Measurements from ENCODE around the gene SERPINE2. TPM values are rescaled to one million over a fixed set of nuclear protein-coding genes. Genes with fewer than 3 reads are reported as not detected.

The SERPINE2 gene
- total and polyA plus RNA-seq, 2 donors = 11.0 to 24.6 TPM

DNA sequence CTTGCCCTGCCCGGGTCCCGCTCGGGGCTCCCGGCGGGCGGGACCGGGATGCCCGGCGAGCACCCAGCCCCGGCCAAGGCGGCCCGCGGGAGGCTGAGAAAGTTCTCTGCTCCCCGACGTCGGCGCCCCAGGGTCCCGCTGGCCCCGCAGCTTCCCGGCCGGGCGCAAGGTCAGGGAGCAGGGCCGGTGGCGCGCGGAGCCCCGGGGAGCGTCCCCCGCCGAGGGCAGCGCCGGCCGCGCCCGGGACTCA, 331 bp downstream of the SERPINE2 start:
- under 1% methylated on average over 35 of the region's 35 CpGs for WGBS
- Histone ChIP-seq H3K27ac (ENCODE audit: low read depth in 1 of 2, low read length in 1 of 2) (peak overlapping the region in 1 of 2 donors; percentile 52), H3K27me3 (ENCODE audit: control insufficient read depth in 2 of 2, insufficient read depth in 1 of 2, low read length in 1 of 2) (peaks cover 36 to 64% of the 10 kb centered on the region in 2 donors)

DNA sequence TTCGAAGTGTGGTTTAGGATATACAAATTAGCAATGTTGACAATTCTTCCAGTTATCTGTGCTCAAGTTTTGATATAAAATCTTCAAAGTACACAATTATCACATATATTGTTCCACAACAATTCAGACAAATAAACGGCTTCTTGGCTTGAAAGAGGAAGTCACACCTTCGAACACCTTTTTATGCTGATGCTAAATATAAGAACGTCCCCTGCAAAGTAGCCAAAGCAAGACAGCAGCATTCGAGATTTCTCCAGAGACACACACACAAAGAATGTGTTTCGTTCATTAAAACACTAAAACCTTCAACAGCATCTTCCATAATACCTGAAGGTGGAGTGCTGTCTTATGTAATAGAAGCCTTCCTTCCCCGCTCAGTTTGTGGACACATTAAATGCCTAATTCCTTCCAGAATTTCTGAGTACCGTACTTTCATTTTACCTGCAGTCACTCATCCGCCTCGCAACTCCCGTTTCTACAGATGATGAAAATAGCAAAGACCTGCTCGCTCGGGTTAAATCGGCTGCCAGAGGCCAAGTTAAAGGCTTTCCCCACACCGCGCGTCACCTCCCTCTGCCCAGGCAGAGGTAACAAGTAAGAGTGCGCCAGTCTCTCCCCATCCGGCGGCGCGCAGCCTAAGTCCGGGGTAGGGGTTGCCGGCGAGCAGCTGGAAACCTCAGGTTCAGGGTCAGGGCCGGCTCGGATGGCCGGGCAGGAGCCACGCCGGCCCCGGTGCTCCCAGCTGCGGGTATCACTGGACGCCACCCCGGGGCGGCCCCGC, 847 bp downstream of the SERPINE2 start:
- Histone ChIP-seq H3K27me3 (ENCODE audit: control insufficient read depth in 2 of 2, insufficient read depth in 1 of 2, low read length in 1 of 2) (peaks cover 36 to 61% of the 10 kb centered on the region in 2 donors), H3K4me3 (ENCODE audit: low read length in 2 of 2) (peak overlapping the region; percentile 42 to 66), H3K36me3 (ENCODE audit: control insufficient read depth in 2 of 2, insufficient read depth in 2 of 2, low read length in 1 of 2) (no peaks in the 10 kb centered on the region), H3K27ac (ENCODE audit: low read depth in 1 of 2, low read length in 1 of 2) (no peak overlapping the region), H3K9me3 (ENCODE audit: control insufficient read depth in 2 of 2, insufficient read depth in 1 of 2, low read length in 1 of 2) (peaks cover 0 to 3% of the 10 kb centered on the region in 2 donors), H3K4me1 (ENCODE audit: control insufficient read depth in 2 of 2, insufficient read depth in 2 of 2, low read length in 2 of 2) (peaks cover 0 to 14% of the 10 kb centered on the region in 2 donors)
- DNase-seq (ENCODE audit: low read depth in 6 of 9, low spot score in 9 of 9) = peak in 1 of 9 donors; percentile 44
- WGBS = 2% methylated on average over 36 of the region's 36 CpGs

More for the DNA sequence above, 331 bp downstream of the SERPINE2 start:
- H3K4me1 ChIP-seq (ENCODE audit: control insufficient read depth in 2 of 2, insufficient read depth in 2 of 2, low read length in 2 of 2) = peaks cover 0 to 14% of the 10 kb centered on the region in 2 donors
- H3K4me3 ChIP-seq (ENCODE audit: low read length in 2 of 2) = peak overlapping the region in 1 of 2 donors; percentile 66
- H3K9me3 ChIP-seq (ENCODE audit: control insufficient read depth in 2 of 2, insufficient read depth in 1 of 2, low read length in 1 of 2) = peaks cover 0 to 3% of the 10 kb centered on the region in 2 donors
- no peak for DNase-seq (ENCODE audit: low read depth in 6 of 9, low spot score in 9 of 9)
- no peaks in the 10 kb centered on the region for H3K36me3 ChIP-seq (ENCODE audit: control insufficient read depth in 2 of 2, insufficient read depth in 2 of 2, low read length in 1 of 2)

DNA sequence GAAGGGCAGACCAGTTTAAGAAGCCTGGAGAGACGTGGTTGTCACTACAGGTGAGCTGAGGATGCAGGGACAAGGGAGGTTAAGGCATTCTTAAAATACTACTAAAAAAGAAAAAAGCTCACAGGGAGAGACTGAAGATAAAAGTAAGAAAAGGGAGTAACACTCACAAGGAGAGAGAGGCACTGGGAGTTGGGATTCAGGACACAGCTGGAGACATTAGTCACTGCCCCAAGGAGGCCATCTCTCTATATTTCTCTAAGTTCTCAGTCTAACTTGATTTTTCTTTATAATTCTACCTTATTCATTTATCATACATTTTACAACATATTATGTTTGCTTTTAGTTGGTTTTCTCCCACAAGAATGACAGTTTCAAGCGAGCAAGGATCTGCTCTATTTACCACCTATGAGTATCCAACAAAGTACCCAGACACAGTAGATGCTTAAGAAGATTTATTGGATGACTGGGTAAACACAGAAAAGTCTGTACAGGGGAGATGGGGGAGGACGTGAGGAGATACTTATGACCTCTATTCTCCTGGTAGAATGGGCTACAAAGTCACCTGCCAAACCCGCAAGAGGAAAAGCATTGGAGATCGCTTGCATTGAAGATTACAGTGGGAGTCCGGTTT, 2.2 kb downstream of the SERPINE2 start:
- peaks cover 0 to 14% of the 10 kb centered on the region in 2 donors for H3K4me1 ChIP-seq (ENCODE audit: control insufficient read depth in 2 of 2, insufficient read depth in 2 of 2, low read length in 2 of 2)
- peaks cover 32 to 50% of the 10 kb centered on the region in 2 donors for H3K27me3 ChIP-seq (ENCODE audit: control insufficient read depth in 2 of 2, insufficient read depth in 1 of 2, low read length in 1 of 2)
- DNase-seq (ENCODE audit: low read depth in 6 of 9, low spot score in 9 of 9) = no peak
- H3K36me3 ChIP-seq (ENCODE audit: control insufficient read depth in 2 of 2, insufficient read depth in 2 of 2, low read length in 1 of 2) = no peaks in the 10 kb centered on the region
- peaks cover 0 to 3% of the 10 kb centered on the region in 2 donors for H3K9me3 ChIP-seq (ENCODE audit: control insufficient read depth in 2 of 2, insufficient read depth in 1 of 2, low read length in 1 of 2)
- no peak overlapping the region for H3K27ac ChIP-seq (ENCODE audit: low read depth in 1 of 2, low read length in 1 of 2)
- no peak overlapping the region for H3K4me3 ChIP-seq (ENCODE audit: low read length in 2 of 2)
- WGBS = 97% methylated on average over 6 of the region's 6 CpGs

DNA sequence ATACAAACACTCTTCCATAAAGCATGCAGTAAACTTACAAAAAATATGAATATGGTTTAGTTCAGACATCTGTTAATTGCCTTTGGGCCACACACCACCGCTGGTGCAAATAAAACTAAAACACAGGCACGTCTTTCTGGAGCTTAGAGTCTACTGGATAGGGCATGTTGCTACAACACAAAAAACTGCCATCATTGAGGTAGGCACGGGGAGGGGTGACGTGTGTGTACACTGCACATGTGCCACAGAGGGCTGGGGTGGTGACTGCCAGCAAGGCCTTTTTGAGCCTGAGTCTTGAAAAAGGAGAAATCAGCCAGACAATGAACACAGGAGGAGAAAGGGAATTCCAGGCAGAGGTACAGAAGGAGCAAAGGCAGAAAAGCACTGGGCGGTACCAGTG, 5.1 kb downstream of the SERPINE2 start:
- no peak overlapping the region for H3K27ac ChIP-seq (ENCODE audit: low read depth in 1 of 2, low read length in 1 of 2)
- WGBS = 83% methylated on average over 5 of the region's 5 CpGs
- H3K4me3 ChIP-seq (ENCODE audit: low read length in 2 of 2) = no peak overlapping the region

DNA sequence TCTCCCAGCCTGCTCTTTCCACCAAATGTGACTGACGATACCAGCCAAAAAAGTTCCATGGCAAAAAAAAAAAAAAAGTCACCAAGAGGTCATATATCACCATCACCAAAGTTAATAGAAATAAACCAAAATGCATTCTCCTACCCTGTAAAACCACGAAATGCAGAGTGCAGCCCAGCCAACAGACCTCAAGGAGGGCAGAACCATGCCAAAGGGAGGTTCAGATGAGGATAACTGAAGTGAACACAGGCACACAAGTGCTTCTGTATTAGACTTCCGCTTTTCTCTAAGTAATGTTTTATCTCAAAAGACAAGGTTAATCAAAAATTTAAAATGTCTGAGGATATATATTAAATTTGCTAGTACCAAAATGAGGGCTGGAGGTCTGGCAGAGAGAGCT, 5.5 kb downstream of the SERPINE2 start:
- 63% methylated on average over 3 of the region's 3 CpGs for WGBS
- Histone ChIP-seq H3K4me1 (ENCODE audit: control insufficient read depth in 2 of 2, insufficient read depth in 2 of 2, low read length in 2 of 2) (peaks cover 0 to 11% of the 10 kb centered on the region in 2 donors), H3K27me3 (ENCODE audit: control insufficient read depth in 2 of 2, insufficient read depth in 1 of 2, low read length in 1 of 2) (peaks cover 11 to 23% of the 10 kb centered on the region in 2 donors), H3K27ac (ENCODE audit: low read depth in 1 of 2, low read length in 1 of 2) (no peak overlapping the region), H3K9me3 (ENCODE audit: control insufficient read depth in 2 of 2, insufficient read depth in 1 of 2, low read length in 1 of 2) (peaks cover 0 to 6% of the 10 kb centered on the region in 2 donors), H3K36me3 (ENCODE audit: control insufficient read depth in 2 of 2, insufficient read depth in 2 of 2, low read length in 1 of 2) (no peaks in the 10 kb centered on the region), H3K4me3 (ENCODE audit: low read length in 2 of 2) (no peak overlapping the region)
- DNase-seq (ENCODE audit: low read depth in 6 of 9, low spot score in 9 of 9) = no peak

More for the DNA sequence above, 5.1 kb downstream of the SERPINE2 start:
- H3K36me3 ChIP-seq (ENCODE audit: control insufficient read depth in 2 of 2, insufficient read depth in 2 of 2, low read length in 1 of 2) = no peaks in the 10 kb centered on the region
- H3K4me1 ChIP-seq (ENCODE audit: control insufficient read depth in 2 of 2, insufficient read depth in 2 of 2, low read length in 2 of 2) = peaks cover 0 to 11% of the 10 kb centered on the region in 2 donors
- peaks cover 0 to 6% of the 10 kb centered on the region in 2 donors for H3K9me3 ChIP-seq (ENCODE audit: control insufficient read depth in 2 of 2, insufficient read depth in 1 of 2, low read length in 1 of 2)
- no peak for DNase-seq (ENCODE audit: low read depth in 6 of 9, low spot score in 9 of 9)
- H3K27me3 ChIP-seq (ENCODE audit: control insufficient read depth in 2 of 2, insufficient read depth in 1 of 2, low read length in 1 of 2) = peaks cover 15 to 26% of the 10 kb centered on the region in 2 donors

DNA sequence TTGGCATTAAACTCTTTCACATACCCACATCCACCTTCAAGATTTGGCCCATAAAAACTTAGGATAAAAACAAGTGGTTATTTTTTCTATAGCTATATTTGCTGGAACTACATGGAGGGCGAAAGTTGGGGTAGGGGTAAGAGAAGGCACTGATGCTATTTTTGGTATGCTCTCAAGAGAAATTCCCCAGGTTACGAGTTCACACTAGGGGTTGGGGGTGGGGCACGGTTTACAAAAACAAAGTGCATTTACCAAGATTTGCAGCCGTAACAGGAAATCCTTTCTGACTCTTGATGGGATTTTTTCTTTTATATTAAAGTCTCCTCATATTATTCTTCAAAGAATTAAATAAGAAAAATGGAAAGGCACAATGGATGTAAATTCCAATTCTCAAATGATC, 6.8 kb downstream of the SERPINE2 start:
- H3K36me3 ChIP-seq (ENCODE audit: control insufficient read depth in 2 of 2, insufficient read depth in 2 of 2, low read length in 1 of 2) = no peaks in the 10 kb centered on the region
- no peak for DNase-seq (ENCODE audit: low read depth in 6 of 9, low spot score in 9 of 9)
- H3K27me3 ChIP-seq (ENCODE audit: control insufficient read depth in 2 of 2, insufficient read depth in 1 of 2, low read length in 1 of 2) = peaks cover 3 to 11% of the 10 kb centered on the region in 2 donors
- H3K4me3 ChIP-seq (ENCODE audit: low read length in 2 of 2) = no peak overlapping the region
- H3K9me3 ChIP-seq (ENCODE audit: control insufficient read depth in 2 of 2, insufficient read depth in 1 of 2, low read length in 1 of 2) = peaks cover 0 to 6% of the 10 kb centered on the region in 2 donors
- H3K4me1 ChIP-seq (ENCODE audit: control insufficient read depth in 2 of 2, insufficient read depth in 2 of 2, low read length in 2 of 2) = peaks cover 0 to 5% of the 10 kb centered on the region in 2 donors
- no peak overlapping the region for H3K27ac ChIP-seq (ENCODE audit: low read depth in 1 of 2, low read length in 1 of 2)
- 49% methylated on average over 4 of the region's 4 CpGs for WGBS

DNA sequence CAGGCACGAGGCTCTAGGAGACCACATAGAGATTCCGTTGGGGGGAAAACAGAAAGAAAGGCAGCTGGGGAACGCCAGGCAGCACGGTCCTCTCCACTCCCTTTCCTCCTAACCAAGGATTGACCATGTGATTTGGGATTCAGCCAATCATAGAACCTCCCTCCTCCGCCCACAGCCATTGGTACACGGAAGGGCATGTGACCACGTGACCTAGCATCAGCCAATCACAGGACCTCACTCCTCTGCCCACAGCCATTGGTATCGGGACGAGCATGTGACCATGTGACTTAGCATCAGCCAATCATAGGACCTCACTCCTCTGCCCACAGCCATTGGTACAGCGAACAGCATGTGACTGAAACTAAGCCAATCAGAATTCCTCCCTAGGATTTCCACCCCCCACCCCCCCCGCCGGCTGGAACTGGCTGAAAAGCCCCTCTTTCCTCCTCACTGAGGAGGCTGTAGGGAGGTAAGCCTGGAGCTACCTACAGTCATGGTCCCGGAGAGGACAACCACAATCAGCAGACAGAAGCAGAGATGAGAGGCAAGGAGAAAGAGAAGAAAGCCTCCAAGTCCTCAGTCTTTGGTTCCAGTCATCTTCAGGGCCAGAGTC, 7.6 kb downstream of the SERPINE2 start:
- DNase-seq (ENCODE audit: low read depth in 6 of 9, low spot score in 9 of 9) = no peak
- no peak overlapping the region for H3K4me3 ChIP-seq (ENCODE audit: low read length in 2 of 2)
- H3K27ac ChIP-seq (ENCODE audit: low read depth in 1 of 2, low read length in 1 of 2) = no peak overlapping the region
- H3K4me1 ChIP-seq (ENCODE audit: control insufficient read depth in 2 of 2, insufficient read depth in 2 of 2, low read length in 2 of 2) = peaks cover 0 to 7% of the 10 kb centered on the region in 2 donors
- H3K9me3 ChIP-seq (ENCODE audit: control insufficient read depth in 2 of 2, insufficient read depth in 1 of 2, low read length in 1 of 2) = peaks cover 0 to 6% of the 10 kb centered on the region in 2 donors
- 82% methylated on average over 13 of the region's 13 CpGs for WGBS
- peaks cover 0 to 3% of the 10 kb centered on the region in 2 donors for H3K27me3 ChIP-seq (ENCODE audit: control insufficient read depth in 2 of 2, insufficient read depth in 1 of 2, low read length in 1 of 2)
- H3K36me3 ChIP-seq (ENCODE audit: control insufficient read depth in 2 of 2, insufficient read depth in 2 of 2, low read length in 1 of 2) = no peaks in the 10 kb centered on the region

DNA sequence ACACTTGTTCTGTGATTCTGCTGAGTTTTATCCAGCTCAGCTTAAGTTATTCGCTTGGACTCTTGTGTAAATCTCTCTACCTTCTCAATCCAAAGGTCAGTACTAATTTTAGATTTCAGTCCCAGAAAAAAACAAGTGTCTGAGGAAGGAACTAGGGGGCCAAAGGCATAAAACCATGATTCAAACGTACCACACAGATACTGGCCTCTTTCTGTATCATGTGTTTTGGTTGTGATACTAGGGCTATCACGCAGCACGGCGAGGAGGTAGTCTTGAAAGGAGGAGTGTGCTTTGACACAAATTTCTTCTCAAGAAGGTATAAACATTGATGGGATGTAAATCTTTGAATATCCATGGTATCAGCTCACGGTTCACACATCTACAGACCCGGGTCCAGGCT, 8.3 kb downstream of the SERPINE2 start:
- no peak overlapping the region for H3K27ac ChIP-seq (ENCODE audit: low read depth in 1 of 2, low read length in 1 of 2)
- 94% methylated on average over 7 of the region's 7 CpGs for WGBS
- H3K9me3 ChIP-seq (ENCODE audit: control insufficient read depth in 2 of 2, insufficient read depth in 1 of 2, low read length in 1 of 2) = peaks cover 0 to 6% of the 10 kb centered on the region in 2 donors
- peaks cover 0 to 3% of the 10 kb centered on the region in 2 donors for H3K27me3 ChIP-seq (ENCODE audit: control insufficient read depth in 2 of 2, insufficient read depth in 1 of 2, low read length in 1 of 2)
- no peak for DNase-seq (ENCODE audit: low read depth in 6 of 9, low spot score in 9 of 9)
- no peaks in the 10 kb centered on the region for H3K36me3 ChIP-seq (ENCODE audit: control insufficient read depth in 2 of 2, insufficient read depth in 2 of 2, low read length in 1 of 2)
- peaks cover under 1 to 13% of the 10 kb centered on the region in 2 donors for H3K4me1 ChIP-seq (ENCODE audit: control insufficient read depth in 2 of 2, insufficient read depth in 2 of 2, low read length in 2 of 2)
- no peak overlapping the region for H3K4me3 ChIP-seq (ENCODE audit: low read length in 2 of 2)

DNA sequence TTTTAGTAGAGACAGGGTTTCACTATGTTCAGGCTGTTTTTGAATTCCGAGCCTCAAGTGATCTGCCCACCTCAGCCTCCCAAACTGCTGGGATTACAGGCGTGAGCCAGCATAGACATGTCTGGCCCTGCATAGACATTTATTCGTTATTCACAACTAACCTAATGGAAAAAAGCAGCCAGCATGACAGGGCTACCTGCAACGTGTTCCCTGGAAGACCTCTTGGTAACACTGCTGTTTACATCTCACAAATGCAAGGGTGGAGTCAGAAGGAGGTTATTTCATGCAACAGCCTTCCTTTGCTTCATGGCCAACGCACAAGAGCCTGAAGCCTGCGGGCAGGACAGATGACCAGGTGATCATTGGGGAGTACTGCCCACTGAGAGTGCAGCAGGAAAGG, 9.2 kb downstream of the SERPINE2 start:
- Histone ChIP-seq H3K27me3 (ENCODE audit: control insufficient read depth in 2 of 2, insufficient read depth in 1 of 2, low read length in 1 of 2) (no peaks in the 10 kb centered on the region), H3K9me3 (ENCODE audit: control insufficient read depth in 2 of 2, insufficient read depth in 1 of 2, low read length in 1 of 2) (peaks cover 0 to 6% of the 10 kb centered on the region in 2 donors), H3K4me1 (ENCODE audit: control insufficient read depth in 2 of 2, insufficient read depth in 2 of 2, low read length in 2 of 2) (peaks cover 3 to 21% of the 10 kb centered on the region in 2 donors), H3K4me3 (ENCODE audit: low read length in 2 of 2) (no peak overlapping the region), H3K36me3 (ENCODE audit: control insufficient read depth in 2 of 2, insufficient read depth in 2 of 2, low read length in 1 of 2) (no peaks in the 10 kb centered on the region), H3K27ac (ENCODE audit: low read depth in 1 of 2, low read length in 1 of 2) (no peak overlapping the region)
- no peak for DNase-seq (ENCODE audit: low read depth in 6 of 9, low spot score in 9 of 9)
- WGBS = 89% methylated on average over 6 of the region's 6 CpGs
